Fibroblast of pulmonary artery (primary cell): ENCODE results near the gene MYO15A.

Experiments
- DNase-seq: peaks from one replicate; pipeline ENCODE4 v3.0.0-alpha.2; 2010; ENCODE audit warnings: low read depth
- H3K4me3 ChIP-seq: replicated peaks from 2 replicates; pipeline ENCODE4 v1.5.1; 2011; ENCODE audit warnings: low read depth, mild to moderate bottlenecking, control low read depth, low read length, moderate library complexity
- CTCF ChIP-seq: IDR thresholded peaks from 2 replicates; pipeline ENCODE4 v1.5.1; 2011; ENCODE audit warnings: mild to moderate bottlenecking, control low read depth, low read length, inconsistent platforms; ENCODE audit errors: missing control alignments

The MYO15A gene

GRCh38 chr17:18227635-18228034, 119.1 kb downstream of the MYO15A start:
- no peak overlapping the region for H3K4me3 ChIP-seq
- DNase-seq = no peak
- TF ChIP-seq CTCF = no peak

GRCh38 chr17:18228176-18228682, 119.7 kb downstream of the MYO15A start:
- DNase-seq = no peak
- no peak overlapping the region for H3K4me3 ChIP-seq
- TF ChIP-seq CTCF = no peak

DNA sequence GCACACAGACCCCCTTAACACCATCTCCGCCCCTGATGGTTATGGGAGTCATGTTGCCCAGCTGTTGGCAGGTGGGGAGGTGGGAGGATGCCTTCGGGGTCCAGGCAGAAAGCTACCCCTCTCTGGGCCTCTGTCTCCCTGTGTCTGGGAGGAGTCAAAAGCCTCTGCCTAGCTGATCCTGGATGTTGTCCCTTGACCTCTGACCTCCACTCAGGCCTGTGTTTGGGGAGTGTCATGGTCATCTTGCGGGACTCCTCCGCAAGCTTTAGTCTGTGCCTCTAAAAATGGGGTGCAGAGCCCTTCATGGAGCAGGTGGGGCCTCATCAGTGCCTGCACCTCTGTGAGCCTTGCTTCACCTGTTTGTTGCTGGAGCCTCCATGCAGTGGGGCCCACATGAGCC, 120.7 kb downstream of the MYO15A start:
- no peak for TF ChIP-seq CTCF
- H3K4me3 ChIP-seq = no peak overlapping the region
- no peak for DNase-seq
